IMR-90 (cell line): ENCODE results near the gene TAF11.

Experiments used
- CEBPB ChIP-seq: IDR thresholded peaks from 2 replicates; pipeline ENCODE4 v1.6.1; 2012; ENCODE audit warnings: low read depth, low read length, improper control_type of control experiment
- POLR2A ChIP-seq: IDR thresholded peaks from 2 replicates; pipeline ENCODE4 v1.6.1; 2012; ENCODE audit warnings: mild to moderate bottlenecking, low read depth, low read length
- TF ChIP-seq, protein P1 (sequence below): conservative IDR thresholded peaks from 2 replicates; pipeline ENCODE4 v1.5.1; 2012; ENCODE audit warnings: mild to moderate bottlenecking, low read depth, low read length, improper control_type of control experiment
- TF ChIP-seq, protein P2 (sequence below): fragments of 150-350 bp; IDR thresholded peaks from 2 replicates; pipeline ENCODE4 v1.6.1; 2016; ENCODE audit warnings: low read depth, mild to moderate bottlenecking, low read length, moderate library complexity, borderline replicate concordance

GRCh38 chr6:34865107-34865506 is 22.7 kb downstream of the TAF11 start:
- TF ChIP-seq, protein P1, sequence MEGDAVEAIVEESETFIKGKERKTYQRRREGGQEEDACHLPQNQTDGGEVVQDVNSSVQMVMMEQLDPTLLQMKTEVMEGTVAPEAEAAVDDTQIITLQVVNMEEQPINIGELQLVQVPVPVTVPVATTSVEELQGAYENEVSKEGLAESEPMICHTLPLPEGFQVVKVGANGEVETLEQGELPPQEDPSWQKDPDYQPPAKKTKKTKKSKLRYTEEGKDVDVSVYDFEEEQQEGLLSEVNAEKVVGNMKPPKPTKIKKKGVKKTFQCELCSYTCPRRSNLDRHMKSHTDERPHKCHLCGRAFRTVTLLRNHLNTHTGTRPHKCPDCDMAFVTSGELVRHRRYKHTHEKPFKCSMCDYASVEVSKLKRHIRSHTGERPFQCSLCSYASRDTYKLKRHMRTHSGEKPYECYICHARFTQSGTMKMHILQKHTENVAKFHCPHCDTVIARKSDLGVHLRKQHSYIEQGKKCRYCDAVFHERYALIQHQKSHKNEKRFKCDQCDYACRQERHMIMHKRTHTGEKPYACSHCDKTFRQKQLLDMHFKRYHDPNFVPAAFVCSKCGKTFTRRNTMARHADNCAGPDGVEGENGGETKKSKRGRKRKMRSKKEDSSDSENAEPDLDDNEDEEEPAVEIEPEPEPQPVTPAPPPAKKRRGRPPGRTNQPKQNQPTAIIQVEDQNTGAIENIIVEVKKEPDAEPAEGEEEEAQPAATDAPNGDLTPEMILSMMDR, result no peak
- no peak for TF ChIP-seq POLR2A
- TF ChIP-seq, protein P2, sequence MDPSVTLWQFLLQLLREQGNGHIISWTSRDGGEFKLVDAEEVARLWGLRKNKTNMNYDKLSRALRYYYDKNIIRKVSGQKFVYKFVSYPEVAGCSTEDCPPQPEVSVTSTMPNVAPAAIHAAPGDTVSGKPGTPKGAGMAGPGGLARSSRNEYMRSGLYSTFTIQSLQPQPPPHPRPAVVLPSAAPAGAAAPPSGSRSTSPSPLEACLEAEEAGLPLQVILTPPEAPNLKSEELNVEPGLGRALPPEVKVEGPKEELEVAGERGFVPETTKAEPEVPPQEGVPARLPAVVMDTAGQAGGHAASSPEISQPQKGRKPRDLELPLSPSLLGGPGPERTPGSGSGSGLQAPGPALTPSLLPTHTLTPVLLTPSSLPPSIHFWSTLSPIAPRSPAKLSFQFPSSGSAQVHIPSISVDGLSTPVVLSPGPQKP, result no peak
- TF ChIP-seq CEBPB, result no peak
